Measurements from ENCODE around the gene CD99L2.

GRCh38 chrX:150792949-150793527 is 105.4 kb downstream of the CD99L2 start:
- no peak for TF ChIP-seq POLR2AphosphoS5 (IDR thresholded peaks at IDR 0.05; ENCODE audit: insufficient read depth in 1 of 2, low read depth in 1 of 2)
- no peak for TF ChIP-seq POLR2A (IDR thresholded peaks at IDR 0.05)
